Neutrophil (primary cell): ENCODE results near the gene RBKS.
"Not testable (repeated sequence)": the region's sequence is repeated elsewhere in the genome, so short reads cannot be mapped to it uniquely, and the experiment has no call there.

Experiments
- H3K27ac ChIP-seq: fragments of 200-600 bp; sonication (generic); 2 replicates; pipeline ENCODE4 v1.5.1; 2016; ENCODE audit warnings: mild to moderate bottlenecking, moderate library complexity
- H3K27me3 ChIP-seq: fragments of 200-600 bp; sonication (generic); 2 replicates; pipeline ENCODE4 v1.6.0; 2016; ENCODE audit warnings: mild to moderate bottlenecking
- H3K36me3 ChIP-seq: fragments of 200-600 bp; sonication (generic); 2 replicates; pipeline ENCODE4 v1.5.1; 2017
- H3K4me1 ChIP-seq, 2 experiments: fragments of 200-600 bp in 1 of 2; sonication (generic) in 1 of 2; 1 replicate in 1 of 2; 2 replicates in 1 of 2; pipeline versions ENCODE4 v1.5.1 to v1.6.1; 2013 to 2016; ENCODE audit warnings: low read depth in 1 of 2, low read length in 1 of 2, mild to moderate bottlenecking in 1 of 2, moderate library complexity in 1 of 2; ENCODE audit not compliant: control insufficient read depth in 1 of 2, insufficient read depth in 1 of 2
- H3K4me3 ChIP-seq, 2 experiments: fragments of 200-600 bp in 1 of 2; sonication (generic) in 1 of 2; 1 replicate in 1 of 2; 2 replicates in 1 of 2; pipeline ENCODE4 v1.5.1; 2013 to 2016; ENCODE audit warnings: low read depth in 1 of 2, low read length in 1 of 2, mild to moderate bottlenecking in 1 of 2, moderate library complexity in 1 of 2
- H3K9me3 ChIP-seq: fragments of 200-600 bp; sonication (generic); 2 replicates; pipeline ENCODE4 v1.5.1; 2016
- CTCF ChIP-seq: fragments of 200-600 bp; sonication (generic); IDR thresholded peaks from 2 replicates; pipeline ENCODE4 v1.5.1; 2016; ENCODE audit warnings: antibody characterized with exemption

RBKS gene

GRCh38 chr2:27869763-27870162 is 20.4 kb downstream of the RBKS start:
- no peak for TF ChIP-seq CTCF
- Histone ChIP-seq H3K9me3 (no peaks in the 10 kb centered on the region), H3K4me1 (no peaks in the 10 kb centered on the region), H3K27ac (no peak overlapping the region), H3K4me3 (no peak overlapping the region), H3K27me3 (no peaks in the 10 kb centered on the region), H3K36me3 (no peaks in the 10 kb centered on the region)

GRCh38 chr2:27866237-27866636 is 23.9 kb downstream of the RBKS start:
- no peak for TF ChIP-seq CTCF
- Histone ChIP-seq H3K27me3 (no peaks in the 10 kb centered on the region), H3K36me3 (no peaks in the 10 kb centered on the region), H3K4me3 (no peak overlapping the region), H3K9me3 (no peaks in the 10 kb centered on the region), H3K27ac (no peak overlapping the region), H3K4me1 (no peaks in the 10 kb centered on the region)

- H3K36me3 ChIP-seq, H3K27me3 ChIP-seq, H3K4me3 ChIP-seq, H3K4me1 ChIP-seq, H3K9me3 ChIP-seq, H3K27ac ChIP-seq: not testable (repeated sequence)
These were observed 26.2 kb downstream of the RBKS start for GRCh38 chr2:27863955-27864354.

GRCh38 chr2:27863146-27863545 is 27.0 kb downstream of the RBKS start:
- Histone ChIP-seq H3K36me3 (no peaks in the 10 kb centered on the region), H3K9me3 (no peaks in the 10 kb centered on the region), H3K27me3 (no peaks in the 10 kb centered on the region), H3K27ac (no peak overlapping the region), H3K4me3 (no peak overlapping the region), H3K4me1 (no peaks in the 10 kb centered on the region)
- TF ChIP-seq CTCF, result no peak

- Histone ChIP-seq H3K9me3 (no peaks in the 10 kb centered on the region), H3K4me1 (no peaks in the 10 kb centered on the region), H3K27ac (no peak overlapping the region), H3K36me3 (no peaks in the 10 kb centered on the region), H3K4me3 (no peak overlapping the region), H3K27me3 (no peaks in the 10 kb centered on the region)
- TF ChIP-seq CTCF, result no peak
These were observed 30.1 kb downstream of the RBKS start for GRCh38 chr2:27860111-27860510.

- no peaks in the 10 kb centered on the region for H3K4me1 ChIP-seq
- no peaks in the 10 kb centered on the region for H3K27me3 ChIP-seq
- H3K4me3 ChIP-seq, result no peak overlapping the region
- H3K9me3 ChIP-seq, result no peaks in the 10 kb centered on the region
- no peak overlapping the region for H3K27ac ChIP-seq
- TF ChIP-seq CTCF, result no peak
- no peaks in the 10 kb centered on the region for H3K36me3 ChIP-seq
These were observed 32.6 kb downstream of the RBKS start for GRCh38 chr2:27857417-27858172.
